Ishikawa (cell line): ENCODE results near the gene KCNJ9.

ENCODE experiments used
- CEBPB ChIP-seq: IDR thresholded peaks from 2 replicates; pipeline ENCODE4 v1.6.1; 2012
- CREB1 ChIP-seq: IDR thresholded peaks from 2 replicates; pipeline ENCODE4 v1.6.1; 2012; ENCODE audit warnings: low read depth
- EGR1 ChIP-seq: IDR thresholded peaks from 2 replicates; pipeline ENCODE4 v1.6.1; 2012
- EP300 ChIP-seq: IDR thresholded peaks from 2 replicates; pipeline ENCODE4 v1.6.1; 2012; ENCODE audit warnings: borderline replicate concordance
- FOXM1 ChIP-seq: IDR thresholded peaks from 2 replicates; pipeline ENCODE4 v1.6.1; 2012; ENCODE audit warnings: low read depth, borderline replicate concordance
- MAX ChIP-seq: IDR thresholded peaks from 2 replicates; pipeline ENCODE4 v1.6.1; 2012
- NFIC ChIP-seq: IDR thresholded peaks from 2 replicates; pipeline ENCODE4 v1.6.1; 2012
- RAD21 ChIP-seq: IDR thresholded peaks from 2 replicates; pipeline ENCODE4 v1.6.1; 2012; ENCODE audit warnings: low read depth
- REST ChIP-seq: IDR thresholded peaks from 2 replicates; pipeline ENCODE4 v1.6.1; 2012; ENCODE audit warnings: low read depth, mild to moderate bottlenecking
- TAF1 ChIP-seq: IDR thresholded peaks from 2 replicates; pipeline ENCODE4 v1.6.1; 2012; ENCODE audit warnings: low read depth, mild to moderate bottlenecking
- TCF12 ChIP-seq: IDR thresholded peaks from 2 replicates; pipeline ENCODE4 v1.6.1; 2012; ENCODE audit warnings: low read depth
- TEAD4 ChIP-seq: IDR thresholded peaks from 2 replicates; pipeline ENCODE4 v1.6.1; 2012
- USF1 ChIP-seq: IDR thresholded peaks from 2 replicates; pipeline ENCODE4 v1.6.1; 2012
- YY1 ChIP-seq: IDR thresholded peaks from 2 replicates; pipeline ENCODE4 v1.6.1; 2012; ENCODE audit warnings: low read depth
- ZBTB7A ChIP-seq: IDR thresholded peaks from 2 replicates; pipeline ENCODE4 v1.6.1; 2012; ENCODE audit warnings: low read depth

KCNJ9 gene

GRCh38 chr1:160123726-160124125 lies 42.4 kb downstream of the KCNJ9 start:
- TF ChIP-seq CREB1 (no peak), MAX (no peak), CEBPB (no peak), TCF12 (no peak), TEAD4 (no peak), NFIC (no peak), USF1 (no peak), RAD21 (no peak), REST (no peak), ZBTB7A (no peak), EP300 (no peak), YY1 (no peak), EGR1 (no peak), FOXM1 (no peak), TAF1 (no peak)

GRCh38 chr1:160124705-160125478 lies 43.6 kb downstream of the KCNJ9 start:
- peak; percentile 52; the same call in 1 of the 2 replicates for TF ChIP-seq MAX
- TF ChIP-seq ZBTB7A = no peak
- TF ChIP-seq EGR1 = no peak
- TF ChIP-seq EP300 = peak; percentile 84; the same call in 1 of the 2 replicates
- TF ChIP-seq TCF12 = peak; percentile 90
- TF ChIP-seq YY1 = no peak
- peak; percentile 72 for TF ChIP-seq CEBPB
- no peak for TF ChIP-seq TAF1
- no peak for TF ChIP-seq CREB1
- peak; percentile 92 for TF ChIP-seq TEAD4
- no peak; the same call in 1 of the 2 replicates for TF ChIP-seq RAD21
- TF ChIP-seq NFIC = peak; percentile 77
- peak; percentile 48; the same call in 1 of the 2 replicates for TF ChIP-seq FOXM1
- peak; percentile 23; the same call in 1 of the 2 replicates for TF ChIP-seq USF1
- TF ChIP-seq REST = no peak

GRCh38 chr1:160125746-160126145 lies 44.4 kb downstream of the KCNJ9 start:
- TF ChIP-seq USF1 (no peak), REST (no peak), EP300 (no peak), MAX (no peak), TCF12 (no peak), EGR1 (no peak), CREB1 (no peak), NFIC (no peak), YY1 (no peak), CEBPB (no peak), ZBTB7A (no peak), RAD21 (no peak), FOXM1 (no peak), TAF1 (no peak), TEAD4 (no peak)
